Measurements from ENCODE around the gene OXNAD1.

OXNAD1 gene

GRCh38 chr3:16299746-16300145 lies 34.7 kb downstream of the OXNAD1 start:
- no peak for DNase-seq
- H3K27ac ChIP-seq (ENCODE audit: low read length, poor library complexity, severe bottlenecking), result no peak overlapping the region
- no peak overlapping the region for H3K4me2 ChIP-seq (ENCODE audit: low read length, poor library complexity, severe bottlenecking)
- no peak overlapping the region for H2BK5ac ChIP-seq (ENCODE audit: low read depth, low read length, poor library complexity, severe bottlenecking)
- no peak overlapping the region for H3K18ac ChIP-seq (ENCODE audit: low read depth in 1 of 2, low read length in 2 of 2)
- no peak overlapping the region for H4K91ac ChIP-seq (ENCODE audit: low read length)
- H2BK15ac ChIP-seq (ENCODE audit: low read depth, poor library complexity, severe bottlenecking), result no peak overlapping the region
- WGBS, result 100% methylated on average over 1 of the region's 3 CpGs
- H3K4me3 ChIP-seq (ENCODE audit: insufficient read depth in 1 of 2, low read depth in 1 of 2, low read length in 2 of 2), result no peak overlapping the region
- peaks cover 0 to 40% of the 10 kb centered on the region in 2 experiments for H3K36me3 ChIP-seq (ENCODE audit: control insufficient read depth in 1 of 2, insufficient read depth in 2 of 2, low read depth in 1 of 2, low read length in 2 of 2)
- no peak overlapping the region for H3K14ac ChIP-seq (ENCODE audit: low read length in 2 of 2)
- H4K8ac ChIP-seq (ENCODE audit: low read length), result no peak overlapping the region
- no peak overlapping the region for H2BK120ac ChIP-seq (ENCODE audit: low read depth, low read length)
- H2AFZ ChIP-seq (ENCODE audit: low read depth, low read length), result no peak overlapping the region
- no peaks in the 10 kb centered on the region for H3K27me3 ChIP-seq (ENCODE audit: control insufficient read depth in 1 of 2, insufficient read depth in 1 of 2, low read length in 2 of 2)
- H3K4me1 ChIP-seq (ENCODE audit: control insufficient read depth, insufficient read depth, low read depth, low read length), result peaks cover 3% of the 10 kb centered on the region
- peaks cover 1% of the 10 kb centered on the region for H3K79me1 ChIP-seq (replicated peaks; ENCODE audit: low read length, poor library complexity, severe bottlenecking)
- H3K9me3 ChIP-seq (ENCODE audit: control insufficient read depth, low read length), result peaks cover 6% of the 10 kb centered on the region
- no peak overlapping the region for H2AK5ac ChIP-seq (ENCODE audit: low read length, severe bottlenecking)
- no peak overlapping the region for H3K23ac ChIP-seq (ENCODE audit: low read length in 2 of 2)
- no peak overlapping the region for H2BK12ac ChIP-seq (ENCODE audit: low read length in 2 of 2)
- H3K4ac ChIP-seq (ENCODE audit: low read depth in 1 of 2, low read length in 2 of 2), result no peak overlapping the region
- H3K9ac ChIP-seq (ENCODE audit: low read length), result no peak overlapping the region

DNA sequence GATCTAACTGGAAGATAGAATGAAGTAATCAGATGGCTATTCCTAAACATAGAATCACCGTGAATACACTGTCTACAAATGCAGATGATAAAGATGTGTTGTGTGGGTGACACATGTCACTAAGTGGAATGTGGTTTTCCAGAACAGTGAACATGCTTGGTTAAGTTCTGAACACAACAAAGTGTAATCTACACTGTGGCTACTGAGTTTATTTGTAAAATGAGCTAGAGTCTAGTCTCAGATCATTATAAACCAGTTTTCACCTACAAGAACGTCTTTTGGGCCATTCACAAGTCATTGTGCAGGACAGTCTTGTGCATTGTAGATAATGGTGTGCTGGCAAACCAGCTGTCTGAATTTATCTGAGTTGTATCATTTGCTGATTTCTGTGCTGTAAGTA lies 35.3 kb downstream of the OXNAD1 start:
- H2BK120ac ChIP-seq (ENCODE audit: low read depth, low read length), result no peak overlapping the region
- H3K4me3 ChIP-seq (ENCODE audit: insufficient read depth in 1 of 2, low read depth in 1 of 2, low read length in 2 of 2), result no peak overlapping the region
- no peak overlapping the region for H4K8ac ChIP-seq (ENCODE audit: low read length)
- H3K14ac ChIP-seq (ENCODE audit: low read length in 2 of 2), result no peak overlapping the region
- no peak overlapping the region for H2BK12ac ChIP-seq (ENCODE audit: low read length in 2 of 2)
- no peak overlapping the region for H3K18ac ChIP-seq (ENCODE audit: low read depth in 1 of 2, low read length in 2 of 2)
- H4K91ac ChIP-seq (ENCODE audit: low read length), result no peak overlapping the region
- no peak overlapping the region for H3K4ac ChIP-seq (ENCODE audit: low read depth in 1 of 2, low read length in 2 of 2)
- H2AFZ ChIP-seq (ENCODE audit: low read depth, low read length), result no peak overlapping the region
- no peak overlapping the region for H2AK5ac ChIP-seq (ENCODE audit: low read length, severe bottlenecking)
- no peak overlapping the region for H3K27ac ChIP-seq (ENCODE audit: low read length, poor library complexity, severe bottlenecking)
- H3K4me1 ChIP-seq (ENCODE audit: control insufficient read depth, insufficient read depth, low read depth, low read length), result peaks cover 6% of the 10 kb centered on the region
- no peak overlapping the region for H2BK5ac ChIP-seq (ENCODE audit: low read depth, low read length, poor library complexity, severe bottlenecking)
- H2BK15ac ChIP-seq (ENCODE audit: low read depth, poor library complexity, severe bottlenecking), result no peak overlapping the region
- peaks cover 1% of the 10 kb centered on the region for H3K79me1 ChIP-seq (replicated peaks; ENCODE audit: low read length, poor library complexity, severe bottlenecking)
- no peak overlapping the region for H3K4me2 ChIP-seq (ENCODE audit: low read length, poor library complexity, severe bottlenecking)
- peaks cover 6% of the 10 kb centered on the region for H3K9me3 ChIP-seq (ENCODE audit: control insufficient read depth, low read length)
- H3K27me3 ChIP-seq (ENCODE audit: control insufficient read depth in 1 of 2, insufficient read depth in 1 of 2, low read length in 2 of 2), result no peaks in the 10 kb centered on the region
- H3K23ac ChIP-seq (ENCODE audit: low read length in 2 of 2), result no peak overlapping the region
- H3K36me3 ChIP-seq (ENCODE audit: control insufficient read depth in 1 of 2, insufficient read depth in 2 of 2, low read depth in 1 of 2, low read length in 2 of 2), result peaks cover 4 to 43% of the 10 kb centered on the region in 2 experiments
- 100% methylated on average over 1 of the region's 2 CpGs for WGBS
- H3K9ac ChIP-seq (ENCODE audit: low read length), result no peak overlapping the region
- no peak for DNase-seq

DNA sequence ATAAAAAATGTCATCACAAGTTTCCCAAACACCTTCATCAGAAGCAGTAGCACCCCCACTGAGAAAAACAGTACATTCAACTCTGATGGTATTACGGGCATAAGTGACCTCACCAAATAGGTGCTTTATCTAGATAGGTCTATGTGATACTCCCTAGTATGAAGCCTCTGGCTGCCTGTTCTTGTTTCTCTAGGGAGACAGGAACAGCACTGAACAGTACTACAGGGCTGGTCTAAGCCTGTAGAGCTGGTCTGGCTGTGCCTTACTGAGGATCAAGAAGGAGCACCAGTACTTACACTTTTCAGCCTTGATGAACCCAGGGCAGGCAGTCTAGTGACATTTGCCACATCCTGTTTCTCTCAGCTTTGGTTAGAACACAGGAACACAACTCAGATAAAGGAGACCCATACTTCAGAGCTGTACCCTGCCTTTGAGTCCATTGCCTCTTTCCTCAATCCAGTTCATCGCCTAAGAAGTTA lies 35.9 kb downstream of the OXNAD1 start:
- H2AFZ ChIP-seq (ENCODE audit: low read depth, low read length), result no peak overlapping the region
- peaks cover 4 to 41% of the 10 kb centered on the region in 2 experiments for H3K36me3 ChIP-seq (ENCODE audit: control insufficient read depth in 1 of 2, insufficient read depth in 2 of 2, low read depth in 1 of 2, low read length in 2 of 2)
- H3K27ac ChIP-seq (ENCODE audit: low read length, poor library complexity, severe bottlenecking), result no peak overlapping the region
- peaks cover 1% of the 10 kb centered on the region for H3K79me1 ChIP-seq (replicated peaks; ENCODE audit: low read length, poor library complexity, severe bottlenecking)
- no peaks in the 10 kb centered on the region for H3K27me3 ChIP-seq (ENCODE audit: control insufficient read depth in 1 of 2, insufficient read depth in 1 of 2, low read length in 2 of 2)
- H2BK15ac ChIP-seq (ENCODE audit: low read depth, poor library complexity, severe bottlenecking), result no peak overlapping the region
- no peak overlapping the region for H2BK5ac ChIP-seq (ENCODE audit: low read depth, low read length, poor library complexity, severe bottlenecking)
- H3K9me3 ChIP-seq (ENCODE audit: control insufficient read depth, low read length), result peaks cover 6% of the 10 kb centered on the region
- H3K9ac ChIP-seq (ENCODE audit: low read length), result no peak overlapping the region
- H2BK120ac ChIP-seq (ENCODE audit: low read depth, low read length), result no peak overlapping the region
- no peak overlapping the region for H2BK12ac ChIP-seq (ENCODE audit: low read length in 2 of 2)
- peaks cover 6% of the 10 kb centered on the region for H3K4me1 ChIP-seq (ENCODE audit: control insufficient read depth, insufficient read depth, low read depth, low read length)
- no peak overlapping the region for H2AK5ac ChIP-seq (ENCODE audit: low read length, severe bottlenecking)
- H3K23ac ChIP-seq (ENCODE audit: low read length in 2 of 2), result no peak overlapping the region
- H3K18ac ChIP-seq (ENCODE audit: low read depth in 1 of 2, low read length in 2 of 2), result no peak overlapping the region
- H3K4ac ChIP-seq (ENCODE audit: low read depth in 1 of 2, low read length in 2 of 2), result no peak overlapping the region
- H3K14ac ChIP-seq (ENCODE audit: low read length in 2 of 2), result no peak overlapping the region
- DNase-seq, result no peak
- no peak overlapping the region for H4K91ac ChIP-seq (ENCODE audit: low read length)
- no peak overlapping the region for H3K4me2 ChIP-seq (ENCODE audit: low read length, poor library complexity, severe bottlenecking)
- WGBS, result 100% methylated on average over 1 of the region's 2 CpGs
- no peak overlapping the region for H4K8ac ChIP-seq (ENCODE audit: low read length)
- H3K4me3 ChIP-seq (ENCODE audit: insufficient read depth in 1 of 2, low read depth in 1 of 2, low read length in 2 of 2), result no peak overlapping the region

GRCh38 chr3:16301507-16301906 lies 36.5 kb downstream of the OXNAD1 start:
- no peaks in the 10 kb centered on the region for H3K27me3 ChIP-seq (ENCODE audit: control insufficient read depth in 1 of 2, insufficient read depth in 1 of 2, low read length in 2 of 2)

More at GRCh38 chr3:16301507-16301906, 36.5 kb downstream of the OXNAD1 start:
- Histone ChIP-seq H3K14ac (ENCODE audit: low read length in 2 of 2) (no peak overlapping the region), H2BK5ac (ENCODE audit: low read depth, low read length, poor library complexity, severe bottlenecking) (no peak overlapping the region), H3K9ac (ENCODE audit: low read length) (no peak overlapping the region), H4K8ac (ENCODE audit: low read length) (no peak overlapping the region), H3K18ac (ENCODE audit: low read depth in 1 of 2, low read length in 2 of 2) (no peak overlapping the region), H3K4me1 (ENCODE audit: control insufficient read depth, insufficient read depth, low read depth, low read length) (peaks cover 6% of the 10 kb centered on the region), H3K27ac (ENCODE audit: low read length, poor library complexity, severe bottlenecking) (no peak overlapping the region), H3K9me3 (ENCODE audit: control insufficient read depth, low read length) (peaks cover 6% of the 10 kb centered on the region), H3K4ac (ENCODE audit: low read depth in 1 of 2, low read length in 2 of 2) (no peak overlapping the region), H3K36me3 (ENCODE audit: control insufficient read depth in 1 of 2, insufficient read depth in 2 of 2, low read depth in 1 of 2, low read length in 2 of 2) (peaks cover 4 to 44% of the 10 kb centered on the region in 2 experiments), H2AFZ (ENCODE audit: low read depth, low read length) (no peak overlapping the region), H3K23ac (ENCODE audit: low read length in 2 of 2) (no peak overlapping the region), H3K79me1 (replicated peaks; ENCODE audit: low read length, poor library complexity, severe bottlenecking) (peaks cover 1% of the 10 kb centered on the region), H3K4me2 (ENCODE audit: low read length, poor library complexity, severe bottlenecking) (no peak overlapping the region), H2BK15ac (ENCODE audit: low read depth, poor library complexity, severe bottlenecking) (no peak overlapping the region), H2AK5ac (ENCODE audit: low read length, severe bottlenecking) (no peak overlapping the region), H4K91ac (ENCODE audit: low read length) (no peak overlapping the region), H3K4me3 (ENCODE audit: insufficient read depth in 1 of 2, low read depth in 1 of 2, low read length in 2 of 2) (no peak overlapping the region), H2BK120ac (ENCODE audit: low read depth, low read length) (no peak overlapping the region), H2BK12ac (ENCODE audit: low read length in 2 of 2) (no peak overlapping the region)
- 57% methylated on average over 4 of the region's 6 CpGs for WGBS
- no peak for DNase-seq

All from mesenchymal stem cell (in vitro differentiated cells and primary cell).